Measurements from ENCODE around the gene PPP1R13B. TPM values are rescaled to one million over a fixed set of nuclear protein-coding genes. Genes with fewer than 3 reads are reported as not detected.

Gene PPP1R13B
- total and polyA plus RNA-seq, 11 donors = 27.5 to 96.2 (median 75.4) TPM

- Histone ChIP-seq H3K27ac (peak overlapping the region in 6 of 12 donors; percentile 23 to 64 (median 42)), H3K27me3 (no peaks in the 10 kb centered on the region), H3K9me3 (no peaks in the 10 kb centered on the region), H3K36me3 (peaks cover 0 to 74% (median 66%) of the 10 kb centered on the region in 9 donors), H3K4me1 (peaks cover 0 to 37% (median 12%) of the 10 kb centered on the region in 12 donors), H3K4me3 (no peak overlapping the region)
- intact Hi-C loops (cut with DNase I) = loop anchor here in 1 of 10 donors (10.0 kb wide), 2 partner anchors 156 to 254 kb away; no protein-coding TSS in a partner anchor
- ATAC-seq = peak; percentile 83 to 91 (median 85)
- TF ChIP-seq POLR2A (IDR thresholded peaks at IDR 0.05) (no peak), CTCF (IDR thresholded peaks at IDR 0.05) (peak in 1 of 12 donors; percentile 12)
- 54 to 63% (median 57%) methylated on average over 9 to 15 of the region's 15 CpGs for WGBS, 4 donors
- DNase-seq = peak; percentile 71 to 90 (median 80)
Measured at GRCh38 chr14:103730490-103731035, 116.8 kb downstream of the PPP1R13B start.

GRCh38 chr14:103729496-103730448 lies 117.6 kb downstream of the PPP1R13B start:
- Histone ChIP-seq H3K9me3 (no peaks in the 10 kb centered on the region), H3K27ac (peak overlapping the region in 6 of 12 donors; percentile 5 to 64 (median 34)), H3K4me3 (no peak overlapping the region), H3K4me1 (peaks cover 0 to 37% (median 13%) of the 10 kb centered on the region in 12 donors), H3K36me3 (peaks cover 0 to 74% (median 58%) of the 10 kb centered on the region in 9 donors), H3K27me3 (no peaks in the 10 kb centered on the region)
- DNase-seq = peak in 2 of 5 donors; percentile 26 to 54
- intact Hi-C loops (cut with DNase I) = loop anchor here in 1 of 10 donors (10.0 kb wide), 2 partner anchors 155 to 255 kb away; no protein-coding TSS in a partner anchor
- TF ChIP-seq POLR2A (IDR thresholded peaks at IDR 0.05) = no peak
- TF ChIP-seq CTCF (IDR thresholded peaks at IDR 0.05) = no peak
- ATAC-seq = peak in 2 of 4 donors; percentile 0 to 1
- WGBS, 4 donors = 64 to 73% (median 69%) methylated on average over 23 to 24 of the region's 24 CpGs

GRCh38 chr14:103728721-103729120 lies 118.7 kb downstream of the PPP1R13B start:
- H3K36me3 ChIP-seq = peaks cover 0 to 64% (median 48%) of the 10 kb centered on the region in 9 donors
- H3K27ac ChIP-seq = no peak overlapping the region
- TF ChIP-seq POLR2A (IDR thresholded peaks at IDR 0.05) (no peak), CTCF (IDR thresholded peaks at IDR 0.05) (no peak)
- no peaks in the 10 kb centered on the region for H3K27me3 ChIP-seq
- peaks cover 2 to 48% (median 23%) of the 10 kb centered on the region in 12 donors for H3K4me1 ChIP-seq
- WGBS, 4 donors = 69 to 78% (median 75%) methylated on average over 11 to 12 of the region's 12 CpGs
- peak in 2 of 5 donors; percentile 8 to 32 for DNase-seq
- H3K9me3 ChIP-seq = no peaks in the 10 kb centered on the region
- intact Hi-C loops (cut with DNase I) = no loop called here
- no peak for ATAC-seq
- H3K4me3 ChIP-seq = no peak overlapping the region

- DNase-seq = peak in 2 of 5 donors; percentile 15 to 37
Measured at GRCh38 chr14:103728141-103728540, 119.2 kb downstream of the PPP1R13B start.

More at GRCh38 chr14:103728141-103728540, 119.2 kb downstream of the PPP1R13B start:
- no peak overlapping the region for H3K4me3 ChIP-seq
- WGBS, 4 donors = 93 to 96% (median 94%) methylated on average over 11 to 19 of the region's 19 CpGs
- no peaks in the 10 kb centered on the region for H3K27me3 ChIP-seq
- H3K36me3 ChIP-seq = peaks cover 0 to 58% (median 42%) of the 10 kb centered on the region in 9 donors
- H3K9me3 ChIP-seq = no peaks in the 10 kb centered on the region
- intact Hi-C loops (cut with DNase I) = no loop called here
- no peak overlapping the region for H3K27ac ChIP-seq
- TF ChIP-seq POLR2A (IDR thresholded peaks at IDR 0.05) (no peak), CTCF (IDR thresholded peaks at IDR 0.05) (no peak)
- ATAC-seq = no peak
- peaks cover 2 to 54% (median 29%) of the 10 kb centered on the region in 12 donors for H3K4me1 ChIP-seq

Data from heart left ventricle (tissue), 16 donors.